ENCODE results near the gene EML4.

EML4 gene

DNA sequence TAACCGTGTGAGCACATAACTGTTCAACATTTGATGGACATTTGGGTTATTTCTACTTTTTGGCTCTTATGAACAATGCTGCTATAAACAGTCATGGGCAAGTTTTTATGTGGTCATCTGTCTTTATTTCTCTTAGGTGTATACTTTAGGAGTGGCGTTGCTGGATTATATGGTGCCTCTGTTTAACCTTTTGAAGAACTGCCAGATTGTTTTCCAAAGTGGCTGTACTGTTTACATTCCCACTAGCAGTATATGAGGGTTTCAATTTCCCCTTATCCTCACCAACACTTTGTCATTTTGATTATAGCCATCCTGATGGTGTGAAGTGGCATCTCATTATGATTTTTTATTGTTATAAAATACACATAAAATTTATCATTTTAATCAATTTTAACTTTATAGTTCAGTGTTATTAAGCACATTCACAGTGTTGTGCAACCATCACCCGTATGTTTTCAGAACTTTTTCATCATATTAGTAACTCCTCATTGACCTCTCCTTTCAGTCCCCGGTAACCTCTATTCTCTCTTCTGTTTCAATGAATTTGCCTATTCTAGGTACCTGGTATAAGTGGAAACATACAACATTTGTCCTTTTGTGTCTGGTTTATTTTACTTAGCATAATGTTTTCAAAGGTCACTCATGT is 55.4 kb downstream of the EML4 start:
- DNase-seq (ENCODE audit: low read depth): no peak

GRCh38 chr2:42225573-42225972 is 56.4 kb downstream of the EML4 start:
- no peak for DNase-seq (ENCODE audit: low read depth)

DNA sequence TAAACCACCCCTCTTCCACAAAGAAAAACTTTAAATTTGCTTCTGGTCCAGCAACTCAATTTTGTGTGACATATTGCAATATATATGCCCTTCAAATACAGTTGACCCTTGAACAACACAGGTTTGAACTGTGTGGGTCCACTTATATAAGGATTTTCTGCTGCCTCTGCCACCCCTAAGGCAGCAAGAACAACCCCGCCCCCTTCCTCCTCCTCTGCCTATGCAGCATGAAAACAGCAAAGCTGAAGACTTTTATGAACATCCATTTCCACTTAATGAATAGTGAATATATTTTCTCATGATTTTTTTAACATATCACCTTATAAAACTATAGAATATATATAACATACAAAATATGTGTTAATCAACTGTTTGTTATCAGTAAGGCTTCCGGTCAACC is 58.3 kb downstream of the EML4 start:
- no peak for DNase-seq (ENCODE audit: low read depth)

DNA sequence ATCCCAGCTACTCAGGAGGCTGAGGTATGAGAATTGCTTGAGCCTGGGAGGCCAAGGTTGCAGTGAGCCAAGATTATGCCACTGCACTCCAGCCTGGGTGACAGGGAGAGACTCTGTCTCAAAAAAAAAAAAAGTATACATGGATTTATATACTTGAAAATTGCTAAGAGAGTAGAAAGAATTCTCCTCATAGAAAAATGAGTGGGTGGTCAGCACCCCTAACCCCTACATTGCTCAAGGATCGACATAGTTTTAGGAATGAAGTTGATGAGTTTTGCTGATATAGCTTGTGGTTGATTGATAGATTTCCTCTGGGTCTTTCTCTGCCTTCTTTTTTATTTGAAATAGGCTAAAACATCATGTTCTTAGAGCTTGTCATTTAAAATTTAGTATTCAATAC is 58.9 kb downstream of the EML4 start:
- no peak for DNase-seq (ENCODE audit: low read depth)

- no peak for DNase-seq (ENCODE audit: low read depth)
These were observed 60.8 kb downstream of the EML4 start for GRCh38 chr2:42229949-42230348.

- no peak for DNase-seq (ENCODE audit: low read depth)
These were observed 61.7 kb downstream of the EML4 start for GRCh38 chr2:42230891-42231290.

DNA sequence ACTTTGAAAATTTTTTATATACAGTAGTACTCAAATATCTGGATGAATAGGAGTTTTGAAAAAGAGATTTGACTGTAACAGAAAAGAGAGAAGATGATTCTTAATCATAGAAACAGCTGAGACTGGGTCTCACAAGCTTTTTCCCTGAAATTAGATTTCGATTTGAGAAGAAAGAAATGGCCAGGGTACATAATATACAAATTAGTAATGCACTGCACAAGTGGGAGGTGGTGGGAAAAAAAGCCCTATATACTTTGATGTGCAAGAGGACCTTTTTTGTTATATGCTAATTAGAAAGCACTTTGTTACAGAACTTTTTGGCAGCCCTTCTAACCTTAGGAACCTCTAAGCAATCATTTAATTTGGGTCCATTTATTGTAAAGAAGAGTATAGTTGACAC is 62.9 kb downstream of the EML4 start:
- no peak for DNase-seq (ENCODE audit: low read depth)

GRCh38 chr2:42233976-42234441 is 64.9 kb downstream of the EML4 start:
- DNase-seq (ENCODE audit: low read depth): no peak

GRCh38 chr2:42236911-42237310 is 67.8 kb downstream of the EML4 start:
- no peak for DNase-seq (ENCODE audit: low read depth)

- DNase-seq (ENCODE audit: low read depth): peak; percentile 36
These were observed 69.6 kb downstream of the EML4 start for GRCh38 chr2:42238644-42239288.

DNA sequence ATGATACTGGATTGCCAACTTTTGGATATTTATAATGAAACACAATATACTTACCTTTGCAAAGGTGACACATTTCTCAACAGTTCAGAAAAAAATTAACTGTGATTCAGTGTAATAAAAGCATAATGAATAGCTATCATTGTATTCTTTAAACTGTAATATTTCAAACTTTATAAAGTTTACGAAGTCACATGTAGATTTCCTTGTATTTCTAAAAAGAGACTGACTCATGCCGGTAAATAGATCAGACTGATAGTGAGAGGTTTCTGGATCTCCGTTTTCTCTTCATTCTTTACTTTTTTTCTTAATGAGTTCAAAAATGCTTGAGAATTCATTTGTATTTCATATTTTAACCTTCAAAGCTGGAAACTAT is 70.1 kb downstream of the EML4 start:
- no peak for DNase-seq (ENCODE audit: low read depth)

DNA sequence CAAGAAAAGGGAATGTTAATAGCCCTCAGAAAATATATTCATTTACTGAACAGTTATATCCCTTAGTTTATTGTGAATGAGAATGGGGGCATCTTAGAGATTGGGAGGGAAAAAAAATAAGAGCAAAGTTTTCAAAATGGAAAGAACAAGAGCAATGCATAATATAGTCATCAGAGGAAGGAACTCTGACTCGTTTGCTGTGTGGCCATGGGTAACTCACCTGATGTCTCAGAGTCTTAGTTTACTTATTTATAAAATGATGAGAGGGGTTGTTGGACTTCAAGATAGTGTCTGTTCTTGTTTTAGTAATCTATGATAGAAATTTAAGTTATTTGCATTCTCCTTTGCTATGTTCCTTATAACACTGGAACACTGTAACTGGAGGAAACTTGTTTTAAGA is 70.7 kb downstream of the EML4 start:
- DNase-seq (ENCODE audit: low read depth): no peak

- DNase-seq (ENCODE audit: low read depth): no peak
These were observed 72.4 kb downstream of the EML4 start for GRCh38 chr2:42241517-42241916.

GRCh38 chr2:42243297-42243696 is 74.1 kb downstream of the EML4 start:
- no peak for DNase-seq (ENCODE audit: low read depth)

DNA sequence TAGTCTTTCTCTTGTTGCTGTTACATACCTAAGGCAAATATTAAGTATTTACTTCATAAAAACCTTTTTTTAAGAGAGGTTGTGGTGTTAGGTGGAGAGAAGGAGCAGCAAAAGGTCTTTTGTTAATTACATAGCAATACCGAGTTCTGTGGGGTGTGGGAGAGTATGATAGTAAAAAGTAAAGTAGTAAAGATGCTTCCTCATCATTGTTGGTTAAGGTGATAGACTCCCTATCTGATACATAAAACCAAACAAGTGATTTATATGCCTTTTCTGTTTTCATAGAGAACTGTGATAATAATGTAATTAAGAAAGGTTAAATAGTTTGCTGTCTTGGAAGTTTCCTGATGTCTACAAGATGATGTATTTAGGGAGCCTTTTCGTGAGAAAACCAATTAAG is 75.4 kb downstream of the EML4 start:
- no peak for DNase-seq (ENCODE audit: low read depth)

- no peak for DNase-seq (ENCODE audit: low read depth)
These were observed 76.2 kb downstream of the EML4 start for GRCh38 chr2:42245396-42245795.

GRCh38 chr2:42246562-42246961 is 77.4 kb downstream of the EML4 start:
- no peak for DNase-seq (ENCODE audit: low read depth)

DNA sequence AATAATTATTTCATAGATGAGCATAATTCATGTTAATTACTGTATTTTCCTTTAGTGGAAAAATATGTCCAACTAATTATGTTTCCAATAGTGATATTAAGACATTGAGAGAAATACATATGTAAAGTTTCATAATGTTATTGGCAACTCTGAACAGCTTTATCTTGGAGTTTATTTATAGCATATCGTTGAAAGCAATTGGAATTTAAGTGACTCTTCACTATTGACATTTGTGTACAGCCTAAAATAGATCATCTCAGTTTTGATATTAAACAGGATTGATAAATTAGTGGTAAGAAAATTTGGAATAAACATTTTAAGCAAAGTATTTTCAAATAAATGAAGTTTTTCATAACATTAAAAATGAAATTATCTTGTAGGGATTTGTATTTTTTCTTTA is 79.7 kb downstream of the EML4 start:
- no peak for DNase-seq (ENCODE audit: low read depth)

DNA sequence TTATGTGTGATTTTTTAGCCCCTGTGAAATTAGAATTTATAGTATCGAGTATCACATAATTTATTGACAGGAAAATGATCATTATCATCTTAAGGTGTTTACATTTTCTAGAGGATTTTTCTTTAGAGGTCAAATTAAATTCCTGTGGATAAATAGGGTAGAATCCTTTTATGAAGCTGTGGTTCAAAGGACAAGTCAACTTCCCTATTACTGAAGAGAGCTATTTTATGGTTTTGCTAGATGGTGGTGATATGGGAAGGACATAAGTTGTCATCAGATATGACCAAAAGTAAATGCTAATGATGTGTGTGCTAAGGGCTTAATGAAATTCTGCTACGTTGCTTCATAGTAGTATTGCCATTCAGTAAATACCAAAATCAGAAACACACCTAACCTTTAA is 80.1 kb downstream of the EML4 start:
- no peak for DNase-seq (ENCODE audit: low read depth)

DNA sequence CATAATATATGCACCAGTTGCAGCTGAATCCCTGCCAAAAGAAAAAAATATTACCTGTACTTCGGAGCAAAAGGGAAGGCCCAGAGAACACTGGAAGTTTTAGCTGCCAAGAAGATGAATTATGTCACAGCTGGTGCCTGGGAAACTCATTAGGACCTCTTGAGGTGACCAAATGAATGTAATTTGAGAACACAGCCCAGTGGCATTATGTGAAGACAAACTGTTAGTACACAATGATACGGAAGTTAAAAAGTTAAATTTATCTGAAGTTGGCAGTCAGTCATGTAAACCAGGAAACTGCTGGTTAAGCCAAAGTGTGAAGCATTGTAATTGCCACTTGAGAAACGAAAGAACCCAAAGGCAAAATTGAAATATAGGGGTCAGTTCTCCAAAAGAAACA is 80.7 kb downstream of the EML4 start:
- DNase-seq (ENCODE audit: low read depth): no peak

DNA sequence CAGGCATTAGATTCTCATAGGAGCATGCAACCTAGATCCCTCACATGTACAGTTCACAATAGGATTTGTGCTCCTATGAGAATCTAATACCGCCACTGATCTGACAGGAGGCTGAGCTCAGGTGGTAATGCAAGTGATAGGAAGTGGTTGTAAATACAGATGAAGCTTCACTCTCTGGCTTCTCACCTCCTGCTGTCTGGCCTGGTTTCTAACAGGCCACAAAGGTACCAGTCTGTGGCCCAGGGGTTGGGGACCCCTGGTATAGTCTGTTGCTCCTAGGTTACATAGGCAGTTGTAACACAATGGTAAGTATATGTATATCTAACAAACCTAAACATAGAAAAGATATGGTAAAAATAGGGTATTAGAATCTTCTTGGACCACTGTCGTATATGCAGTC is 81.8 kb downstream of the EML4 start:
- DNase-seq (ENCODE audit: low read depth): no peak

DNA sequence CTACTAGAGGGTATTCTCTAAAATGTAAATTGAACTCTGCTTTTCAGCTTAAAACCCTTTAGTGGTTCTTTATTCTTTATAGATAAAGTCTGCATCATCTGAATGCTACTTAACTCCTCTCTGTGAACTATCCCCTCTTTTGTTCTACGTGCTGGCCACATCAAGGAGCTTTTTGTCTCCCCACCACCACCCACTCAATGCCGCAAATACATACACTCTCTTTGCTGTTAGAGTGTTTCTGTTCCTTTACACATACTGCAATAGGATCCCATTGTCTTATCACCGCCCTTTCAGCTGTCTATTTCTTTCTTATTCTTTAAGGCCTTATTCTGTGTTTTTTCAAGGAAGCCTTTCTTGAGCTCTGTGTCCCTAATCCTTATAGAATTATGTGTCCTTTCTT is 83.3 kb downstream of the EML4 start:
- DNase-seq (ENCODE audit: low read depth): no peak

- DNase-seq (ENCODE audit: low read depth): no peak
These were observed 85.2 kb downstream of the EML4 start for GRCh38 chr2:42254186-42254895.

- no peak for DNase-seq (ENCODE audit: low read depth)
These were observed 87.4 kb downstream of the EML4 start for GRCh38 chr2:42256505-42256904.
